Measurements from ENCODE around the gene TAS2R39.
A peak's percentile ranks its signal among the peaks of the same experiment; 100 is the strongest.

Gene TAS2R39

GRCh38 chr7:143217806-143218205, 34.6 kb downstream of the TAS2R39 start:
- H3K4me3 ChIP-seq (ENCODE audit: low read depth, low read length), result no peak overlapping the region
- no peak for DNase-seq (ENCODE audit: low read depth)
- TF ChIP-seq CTCF (IDR thresholded peaks at IDR 0.05; ENCODE audit: low read depth, low read length) (no peak), POLR2A (IDR thresholded peaks at IDR 0.05; ENCODE audit: extremely low read depth, insufficient read length) (no peak), MYC (IDR thresholded peaks at IDR 0.05; ENCODE audit: low read depth, low read length) (no peak), MAX (IDR thresholded peaks at IDR 0.05; ENCODE audit: low read depth, low read length) (no peak)

GRCh38 chr7:143221286-143221685, 38.1 kb downstream of the TAS2R39 start:
- no peak for DNase-seq (ENCODE audit: low read depth)
- no peak overlapping the region for H3K4me3 ChIP-seq (ENCODE audit: low read depth, low read length)
- TF ChIP-seq CTCF (IDR thresholded peaks at IDR 0.05; ENCODE audit: low read depth, low read length) (no peak), MAX (IDR thresholded peaks at IDR 0.05; ENCODE audit: low read depth, low read length) (no peak), MYC (IDR thresholded peaks at IDR 0.05; ENCODE audit: low read depth, low read length) (no peak)

GRCh38 chr7:143221737-143222136, 38.5 kb downstream of the TAS2R39 start, which contains the start of gene TAS2R40:
Gene TAS2R40, plus strand, starts transcription at chr7:143222037. Its CDS starts 42 bp downstream, at chr7:143222079.
- no peak for DNase-seq (ENCODE audit: low read depth)
- H3K4me3 ChIP-seq (ENCODE audit: low read depth, low read length), result no peak within 1 kb of the TSS
- TF ChIP-seq MYC (IDR thresholded peaks at IDR 0.05; ENCODE audit: low read depth, low read length) (no peak), MAX (IDR thresholded peaks at IDR 0.05; ENCODE audit: low read depth, low read length) (no peak), POLR2A (IDR thresholded peaks at IDR 0.05; ENCODE audit: extremely low read depth, insufficient read length) (no peak), CTCF (IDR thresholded peaks at IDR 0.05; ENCODE audit: low read depth, low read length) (no peak)

- TF ChIP-seq MYC (IDR thresholded peaks at IDR 0.05; ENCODE audit: low read depth, low read length) (no peak), MAX (IDR thresholded peaks at IDR 0.05; ENCODE audit: low read depth, low read length) (no peak), CTCF (IDR thresholded peaks at IDR 0.05; ENCODE audit: low read depth, low read length) (no peak), POLR2A (IDR thresholded peaks at IDR 0.05; ENCODE audit: extremely low read depth, insufficient read length) (no peak)
- DNase-seq (ENCODE audit: low read depth), result peak; percentile 52
These were observed 39.6 kb downstream of the TAS2R39 start for GRCh38 chr7:143222782-143223181.

GRCh38 chr7:143223784-143224183, 40.6 kb downstream of the TAS2R39 start:
- TF ChIP-seq CTCF (IDR thresholded peaks at IDR 0.05; ENCODE audit: low read depth, low read length) (no peak), POLR2A (IDR thresholded peaks at IDR 0.05; ENCODE audit: extremely low read depth, insufficient read length) (no peak), MYC (IDR thresholded peaks at IDR 0.05; ENCODE audit: low read depth, low read length) (no peak), MAX (IDR thresholded peaks at IDR 0.05; ENCODE audit: low read depth, low read length) (no peak)
- H3K4me3 ChIP-seq (ENCODE audit: low read depth, low read length), result no peak overlapping the region
- DNase-seq (ENCODE audit: low read depth), result no peak

More at GRCh38 chr7:143222782-143223181, 39.6 kb downstream of the TAS2R39 start:
- H3K4me3 ChIP-seq (ENCODE audit: low read depth, low read length), result no peak overlapping the region

GRCh38 chr7:143225047-143225446, 41.8 kb downstream of the TAS2R39 start:
- TF ChIP-seq MYC (IDR thresholded peaks at IDR 0.05; ENCODE audit: low read depth, low read length) (no peak), MAX (IDR thresholded peaks at IDR 0.05; ENCODE audit: low read depth, low read length) (no peak), POLR2A (IDR thresholded peaks at IDR 0.05; ENCODE audit: extremely low read depth, insufficient read length) (no peak), CTCF (IDR thresholded peaks at IDR 0.05; ENCODE audit: low read depth, low read length) (no peak)
- H3K4me3 ChIP-seq (ENCODE audit: low read depth, low read length), result no peak overlapping the region
- DNase-seq (ENCODE audit: low read depth), result no peak

Data from NB4 (cell line).